Activated T-cell treated with anti-CD3 and anti-CD28 coated beads, Interleukin-2, amount 50 U/mL, for 1 hour (primary cell): ENCODE results near the gene CDY2B.
"Not testable (repeated sequence)": the region's sequence is repeated elsewhere in the genome, so short reads cannot be mapped to it uniquely, and the experiment has no call there.

ENCODE experiments used
- DNase-seq: peaks from one replicate; pipeline ENCODE4 v3.0.0-alpha.2; 2020

CDY2B gene

GRCh38 chrY:17880120-17880519 lies at the start of gene CDY2B:
Gene CDY2B (minus strand): TSS chrY:17880220. CDS start chrY:17879892, 328 bp downstream.
- not testable (repeated sequence) for DNase-seq

- DNase-seq: not testable (repeated sequence)
These were observed 28.0 kb upstream of the CDY2B start for GRCh38 chrY:17908009-17908408.

- DNase-seq: not testable (repeated sequence)
These were observed 27.3 kb upstream of the CDY2B start for GRCh38 chrY:17907351-17907750.

GRCh38 chrY:17881697-17882096 lies 1.7 kb upstream of the CDY2B start:
- DNase-seq: not testable (repeated sequence)

DNA sequence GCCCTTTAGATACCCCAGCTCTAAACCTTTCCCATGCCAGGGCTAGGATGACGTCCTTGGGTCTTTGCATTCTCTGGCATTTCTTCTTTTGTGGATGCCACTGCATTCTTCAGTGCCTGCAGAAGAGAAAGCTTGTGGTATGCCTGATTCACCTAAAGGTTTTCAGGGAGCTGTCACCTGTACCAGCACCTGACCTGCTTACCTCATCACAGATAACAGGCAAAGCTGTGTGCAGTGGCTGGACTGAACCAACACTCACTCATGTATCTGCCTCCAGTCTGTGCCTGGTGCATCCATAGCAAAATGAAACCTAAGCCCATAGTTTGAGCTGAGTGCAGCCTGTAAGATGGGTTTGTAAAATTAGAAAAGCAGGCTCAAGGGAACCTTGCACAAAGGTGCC lies 3.3 kb downstream of the CDY2B start:
- not testable (repeated sequence) for DNase-seq

- DNase-seq: not testable (repeated sequence)
These were observed 4.6 kb downstream of the CDY2B start for GRCh38 chrY:17875401-17875800.

DNA sequence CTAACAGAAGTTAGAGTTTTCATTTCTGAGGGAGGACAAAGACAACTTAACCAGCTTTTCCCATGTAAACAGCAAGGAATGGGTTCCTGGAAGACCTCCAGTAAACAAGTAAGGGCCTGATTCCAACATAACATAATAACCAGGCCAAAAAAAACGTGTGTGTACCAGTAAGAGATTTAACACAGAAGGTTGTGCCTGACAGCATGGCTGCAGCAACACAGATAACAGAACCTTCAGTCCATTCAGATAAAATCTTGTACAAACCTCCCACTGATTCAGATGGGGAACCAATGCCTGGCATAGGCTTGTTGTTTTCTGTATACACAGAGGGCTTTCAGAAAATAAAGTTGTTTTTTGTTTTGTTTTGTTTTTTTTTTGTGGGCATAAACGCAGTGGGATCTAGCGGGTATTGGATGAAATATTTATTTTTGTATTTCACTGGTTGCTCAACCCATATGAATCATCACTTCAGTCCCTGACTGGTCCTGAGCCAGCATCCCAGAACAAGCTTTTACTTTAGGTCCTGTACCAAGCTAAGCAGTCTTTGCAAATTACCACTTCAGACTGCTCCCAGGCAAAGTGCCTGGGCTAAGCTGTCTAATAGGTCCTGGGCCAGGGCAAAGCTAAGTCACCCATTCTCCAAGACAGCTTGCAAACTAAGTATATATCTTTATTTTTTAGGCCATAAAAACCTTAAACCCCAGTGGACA lies 8.7 kb downstream of the CDY2B start:
- DNase-seq: not testable (repeated sequence)

DNA sequence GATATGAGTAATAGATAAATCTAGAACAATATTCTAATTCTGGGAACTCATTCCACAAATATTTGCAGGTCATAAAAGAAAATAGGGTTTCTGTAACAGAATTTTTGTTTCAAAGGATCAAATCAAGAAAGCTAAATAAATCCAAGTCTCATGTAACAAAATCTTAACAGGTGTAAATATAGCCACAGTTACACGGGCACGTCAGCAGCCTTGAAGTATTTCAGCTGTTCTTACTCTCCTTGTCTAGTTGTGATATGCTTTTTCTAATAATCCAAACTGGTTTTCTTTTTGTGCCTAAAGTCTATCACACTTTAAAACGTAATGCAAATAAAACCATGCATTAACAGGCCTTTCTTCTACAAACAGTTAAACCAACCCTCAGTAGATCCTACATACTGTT lies 9.3 kb downstream of the CDY2B start:
- DNase-seq: not testable (repeated sequence)

DNA sequence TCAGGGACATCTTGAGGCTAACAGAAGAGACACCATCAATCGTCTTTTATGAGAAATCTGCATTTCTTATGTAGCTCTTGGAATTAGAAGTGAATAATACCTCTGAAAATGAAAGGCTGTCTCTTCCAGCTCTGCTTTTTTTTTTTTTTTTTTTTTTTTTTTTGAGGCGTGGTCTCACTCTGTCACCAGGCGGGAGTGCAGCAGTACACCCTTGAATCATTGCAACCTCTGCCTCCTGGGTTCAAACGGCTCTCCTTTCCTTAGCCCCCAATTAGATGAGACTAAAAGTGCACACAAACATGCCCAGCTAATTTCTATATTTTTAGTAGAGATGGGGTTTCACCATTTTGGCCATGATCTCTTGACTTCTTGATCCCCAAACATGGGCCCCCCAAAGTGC lies 12.2 kb downstream of the CDY2B start:
- not testable (repeated sequence) for DNase-seq

DNA sequence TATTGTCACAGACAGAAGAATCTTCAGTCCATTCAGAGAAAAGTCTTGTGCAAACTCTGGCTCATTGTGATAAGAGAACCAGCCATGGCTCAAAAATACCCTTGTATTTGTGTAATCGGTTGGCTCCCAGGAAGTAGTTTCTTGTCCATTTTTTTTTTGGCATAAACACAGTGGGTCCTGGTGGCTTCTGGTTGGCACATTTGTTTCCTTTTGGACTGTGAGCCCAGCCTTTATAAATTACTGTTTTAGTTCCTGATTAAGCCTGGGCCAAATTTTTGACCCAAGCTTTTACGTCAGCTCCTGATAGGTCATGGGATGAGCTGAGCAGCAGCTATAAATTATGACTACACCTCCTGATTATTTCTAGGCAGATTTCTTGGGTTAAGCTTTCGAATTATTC lies 19.4 kb downstream of the CDY2B start:
- DNase-seq: not testable (repeated sequence)

- not testable (repeated sequence) for DNase-seq
These were observed 22.8 kb downstream of the CDY2B start for GRCh38 chrY:17856963-17857848.

- not testable (repeated sequence) for DNase-seq
These were observed 23.5 kb downstream of the CDY2B start for GRCh38 chrY:17856508-17856907.

GRCh38 chrY:17849131-17849530 lies 30.9 kb downstream of the CDY2B start:
- DNase-seq: not testable (repeated sequence)

DNA sequence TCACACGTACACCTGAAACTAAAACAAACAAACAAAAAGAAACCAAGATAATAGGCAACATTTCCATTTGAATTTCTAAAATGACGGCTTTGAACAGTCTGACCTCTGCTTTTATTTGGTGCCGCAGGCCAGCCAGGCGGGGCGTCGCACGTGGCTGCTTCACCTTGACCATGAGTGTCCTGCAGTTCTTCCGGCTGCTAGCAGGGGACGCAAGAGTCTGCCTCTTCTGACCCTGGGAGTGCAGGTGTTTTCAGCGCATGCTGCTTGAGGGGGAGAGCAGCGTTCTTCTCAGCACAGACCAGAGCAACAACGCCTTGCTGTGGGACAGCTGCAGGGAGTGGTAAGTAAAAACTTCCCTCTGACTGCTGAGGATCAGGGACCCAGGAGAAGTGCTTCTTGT lies 47.9 kb downstream of the CDY2B start:
- DNase-seq: not testable (repeated sequence)
